ENCODE data around the gene AKAP8L.

Gene AKAP8L

DNA sequence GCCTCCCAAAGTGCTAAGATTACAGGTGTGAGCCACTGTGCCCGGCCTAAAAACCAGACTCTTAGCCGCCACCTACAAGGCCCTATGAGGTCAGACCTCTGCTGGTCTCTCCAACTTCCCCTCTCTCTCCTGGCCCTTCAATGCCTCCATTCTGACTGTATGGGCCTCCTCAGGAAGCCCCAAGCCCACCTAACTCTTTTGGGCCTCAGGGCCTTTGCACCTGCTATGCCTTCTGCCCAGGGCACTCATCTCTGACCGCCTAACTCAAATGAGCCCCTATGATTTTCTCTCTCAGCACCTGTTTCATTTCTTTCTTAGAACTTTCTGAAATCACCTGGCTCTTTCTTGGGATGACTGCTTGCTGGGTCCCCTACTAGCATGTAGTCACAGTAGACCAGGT is 24.5 kb upstream of the AKAP8L start:
- H3K4me3 ChIP-seq (ENCODE audit: low read length): no peak overlapping the region
- no peak for DNase-seq (ENCODE audit: low read depth)
- TF ChIP-seq, protein P1, sequence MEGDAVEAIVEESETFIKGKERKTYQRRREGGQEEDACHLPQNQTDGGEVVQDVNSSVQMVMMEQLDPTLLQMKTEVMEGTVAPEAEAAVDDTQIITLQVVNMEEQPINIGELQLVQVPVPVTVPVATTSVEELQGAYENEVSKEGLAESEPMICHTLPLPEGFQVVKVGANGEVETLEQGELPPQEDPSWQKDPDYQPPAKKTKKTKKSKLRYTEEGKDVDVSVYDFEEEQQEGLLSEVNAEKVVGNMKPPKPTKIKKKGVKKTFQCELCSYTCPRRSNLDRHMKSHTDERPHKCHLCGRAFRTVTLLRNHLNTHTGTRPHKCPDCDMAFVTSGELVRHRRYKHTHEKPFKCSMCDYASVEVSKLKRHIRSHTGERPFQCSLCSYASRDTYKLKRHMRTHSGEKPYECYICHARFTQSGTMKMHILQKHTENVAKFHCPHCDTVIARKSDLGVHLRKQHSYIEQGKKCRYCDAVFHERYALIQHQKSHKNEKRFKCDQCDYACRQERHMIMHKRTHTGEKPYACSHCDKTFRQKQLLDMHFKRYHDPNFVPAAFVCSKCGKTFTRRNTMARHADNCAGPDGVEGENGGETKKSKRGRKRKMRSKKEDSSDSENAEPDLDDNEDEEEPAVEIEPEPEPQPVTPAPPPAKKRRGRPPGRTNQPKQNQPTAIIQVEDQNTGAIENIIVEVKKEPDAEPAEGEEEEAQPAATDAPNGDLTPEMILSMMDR (IDR thresholded peaks at IDR 0.05; ENCODE audit: insufficient read depth, low read depth, low read length, missing control alignments): no peak

DNA sequence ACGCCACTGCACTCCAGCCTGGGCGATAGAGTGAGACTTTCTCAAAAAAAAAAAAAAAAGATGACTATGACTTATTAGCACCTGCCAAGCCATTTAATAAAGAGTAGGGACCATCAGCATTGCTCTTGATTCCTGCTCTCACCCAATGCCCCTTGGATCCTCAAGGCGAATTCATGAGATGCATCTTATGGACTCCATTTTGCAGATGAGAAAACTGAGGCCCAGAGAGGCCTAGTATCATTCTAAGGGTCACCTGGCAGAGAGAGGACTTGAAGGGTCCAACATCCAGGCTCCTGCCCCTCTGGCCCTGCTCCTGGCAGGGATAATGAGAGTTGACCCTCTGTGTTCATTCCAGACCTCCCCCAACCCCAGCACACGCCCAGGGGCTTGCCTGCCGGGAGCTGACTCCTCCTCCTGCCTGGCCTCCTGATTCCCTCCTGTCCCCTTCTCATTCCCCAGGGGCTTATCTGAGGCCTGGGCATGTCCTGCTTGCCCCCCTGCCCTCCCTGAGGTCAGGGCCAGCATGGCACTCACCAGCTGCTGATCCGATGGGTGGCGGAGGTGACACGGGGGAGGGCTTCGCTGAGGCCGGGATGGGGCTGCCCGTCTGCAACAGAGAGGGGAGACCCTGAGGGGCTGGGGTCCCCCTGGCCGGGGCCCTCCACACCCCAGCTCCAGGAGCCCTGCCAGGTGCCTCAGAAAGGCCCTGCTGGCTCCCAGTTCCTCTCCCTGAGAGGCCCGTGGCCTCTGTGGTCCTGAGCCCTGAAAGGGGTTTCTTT is 23.5 kb upstream of the AKAP8L start:
- DNase-seq (ENCODE audit: low read depth): no peak
- H3K4me3 ChIP-seq (ENCODE audit: low read length): no peak overlapping the region
- TF ChIP-seq, protein P1 (IDR thresholded peaks at IDR 0.05; ENCODE audit: insufficient read depth, low read depth, low read length, missing control alignments): no peak

DNA sequence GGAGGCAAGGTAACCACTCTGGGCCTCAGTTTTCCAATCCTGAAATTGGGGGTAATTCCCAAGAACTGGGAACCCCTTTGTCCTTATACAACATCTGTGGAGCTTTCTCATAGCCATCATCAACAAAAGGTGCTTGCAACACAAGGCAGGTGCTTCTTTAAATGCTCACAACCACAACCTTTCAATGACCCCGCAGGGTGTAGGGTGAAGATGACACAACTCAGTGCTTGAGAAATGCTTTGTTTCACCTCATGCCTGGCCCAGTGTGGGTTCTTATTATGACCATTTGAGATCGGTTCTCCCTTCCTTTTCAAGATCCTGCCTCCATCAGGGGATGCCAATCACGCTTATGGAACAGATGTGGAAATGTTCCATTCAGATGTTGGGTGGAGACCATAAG is 22.5 kb upstream of the AKAP8L start:
- TF ChIP-seq, protein P1 (IDR thresholded peaks at IDR 0.05; ENCODE audit: insufficient read depth, low read depth, low read length, missing control alignments): no peak
- H3K4me3 ChIP-seq (ENCODE audit: low read length): no peak overlapping the region
- DNase-seq (ENCODE audit: low read depth): no peak

DNA sequence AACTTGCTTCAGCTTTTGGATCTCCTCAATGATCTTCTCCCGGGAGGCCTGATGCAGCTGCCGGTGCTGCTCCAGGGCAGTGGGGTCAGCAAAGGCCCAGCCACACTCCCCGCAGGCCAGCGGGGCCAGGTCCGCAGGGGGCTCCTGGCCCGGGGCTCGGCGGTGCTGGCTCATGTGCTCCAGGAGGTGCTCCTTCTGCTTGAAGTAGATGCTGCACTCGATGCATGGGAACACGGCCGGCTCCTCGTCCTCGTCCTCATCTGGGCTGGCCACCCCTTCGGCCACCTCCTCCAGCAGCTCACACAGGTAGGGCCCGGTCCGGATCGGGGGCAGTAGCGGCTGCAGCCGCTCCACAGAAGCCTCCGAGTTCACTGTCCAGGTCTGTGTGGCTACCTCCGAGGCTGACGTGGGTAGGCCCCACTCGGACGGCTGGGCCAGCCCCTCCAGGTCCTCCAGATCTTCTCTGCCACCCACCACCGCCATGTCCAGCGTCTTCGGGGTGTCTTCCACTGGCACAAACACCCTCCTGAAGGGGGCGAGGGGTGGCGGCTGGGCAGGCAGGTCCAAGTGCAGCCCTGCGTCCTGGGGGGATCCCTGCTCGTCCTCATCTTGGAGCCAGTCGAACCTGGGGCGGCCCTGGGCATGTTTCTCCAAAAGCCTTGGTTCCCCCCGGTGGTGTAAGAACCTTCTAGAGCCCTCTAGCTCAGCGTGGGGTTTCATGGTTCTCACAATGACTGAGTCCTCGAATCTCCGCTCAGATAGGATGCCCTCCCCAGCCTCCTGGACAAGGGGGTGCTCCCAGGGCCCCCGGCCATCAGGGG is 21.2 kb upstream of the AKAP8L start:
- DNase-seq (ENCODE audit: low read depth): no peak
- TF ChIP-seq, protein P1 (IDR thresholded peaks at IDR 0.05; ENCODE audit: insufficient read depth, low read depth, low read length, missing control alignments): no peak
- no peak overlapping the region for H3K4me3 ChIP-seq (ENCODE audit: low read length)

DNA sequence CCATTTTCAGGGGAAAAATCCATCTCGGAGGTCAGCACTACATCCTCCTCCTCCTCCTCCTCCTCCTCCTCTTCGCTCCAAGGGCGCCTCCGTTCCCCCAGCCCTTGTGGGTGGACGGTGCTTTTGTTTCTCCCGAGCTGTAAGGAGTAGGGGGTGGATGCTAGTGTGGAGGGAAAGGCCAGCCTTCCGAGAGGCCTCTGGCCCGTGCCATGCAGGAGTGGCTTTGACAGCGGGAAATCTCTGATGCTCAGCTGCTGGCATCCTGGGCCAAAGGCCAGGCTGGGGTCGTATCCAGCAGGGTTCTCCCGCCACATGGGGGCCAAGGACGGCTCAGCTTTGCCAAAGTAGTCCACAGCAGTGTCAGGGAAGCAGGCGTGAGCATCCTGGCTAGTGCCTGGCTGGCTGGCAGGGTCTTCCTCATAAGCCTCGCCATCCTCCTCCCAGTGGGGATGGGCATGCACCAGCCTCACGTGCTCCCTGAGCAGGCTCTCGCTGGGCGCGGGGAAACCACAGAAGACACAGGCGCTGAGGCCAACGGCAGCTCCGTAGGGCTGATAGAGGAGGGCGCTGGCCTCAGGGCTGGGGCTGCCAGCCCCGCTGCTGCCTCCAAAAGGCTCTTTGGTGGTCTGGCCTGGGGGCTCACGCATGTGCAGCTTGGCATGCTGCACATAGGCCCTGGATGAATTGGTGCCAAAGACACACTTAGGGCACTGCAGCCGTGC is 20.5 kb upstream of the AKAP8L start:
- TF ChIP-seq, protein P1 (IDR thresholded peaks at IDR 0.05; ENCODE audit: insufficient read depth, low read depth, low read length, missing control alignments): no peak
- H3K4me3 ChIP-seq (ENCODE audit: low read length): no peak overlapping the region
- no peak for DNase-seq (ENCODE audit: low read depth)

DNA sequence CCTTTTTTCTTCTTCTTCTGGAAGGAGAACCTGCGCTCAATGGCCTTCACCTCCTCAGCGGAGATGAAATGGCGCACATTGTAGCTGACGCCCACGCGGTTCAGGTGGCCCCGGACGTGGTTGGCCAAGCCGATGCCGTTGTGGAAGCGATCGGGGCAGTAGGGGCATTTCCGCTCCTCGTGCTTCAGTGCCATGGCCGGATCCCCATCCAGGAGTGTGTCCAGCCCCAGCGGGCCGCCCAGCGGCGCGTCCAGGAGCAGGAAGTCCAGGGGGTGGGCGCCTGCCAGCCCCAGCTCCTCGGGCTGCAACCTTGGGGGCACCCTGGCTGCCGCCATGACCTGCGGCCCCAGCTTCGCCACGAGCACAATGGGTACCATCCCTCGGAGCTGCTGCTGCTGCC is 19.8 kb upstream of the AKAP8L start:
- no peak overlapping the region for H3K4me3 ChIP-seq (ENCODE audit: low read length)
- TF ChIP-seq, protein P1 (IDR thresholded peaks at IDR 0.05; ENCODE audit: insufficient read depth, low read depth, low read length, missing control alignments): no peak
- no peak for DNase-seq (ENCODE audit: low read depth)
